GM12878 (cell line): Measurements from ENCODE around the gene CKAP2. TPM values are rescaled to one million over a fixed set of nuclear protein-coding genes. Genes with fewer than 3 reads are reported as not detected.

Source experiments
- ATF3 ChIP-seq: IDR thresholded peaks from 2 replicates; pipeline ENCODE4 v1.6.1; 2011; ENCODE audit warnings: low read depth, mild to moderate bottlenecking, low read length, moderate library complexity, borderline replicate concordance; ENCODE audit errors: extremely low read depth
- BCL3 ChIP-seq: IDR thresholded peaks from 2 replicates; pipeline ENCODE4 v1.6.1; 2011; ENCODE audit warnings: borderline replicate concordance, low read depth, mild to moderate bottlenecking, moderate library complexity, low read length; ENCODE audit not compliant: insufficient read depth, poor library complexity, severe bottlenecking
- CBX5 ChIP-seq: sonication (generic); IDR thresholded peaks from 2 replicates; pipeline ENCODE4 v1.6.1; 2016; ENCODE audit warnings: low read depth, moderate library complexity, mild to moderate bottlenecking, inconsistent platforms
- CHD2 ChIP-seq: IDR thresholded peaks from 2 replicates; pipeline ENCODE4 v1.6.1; 2011; ENCODE audit warnings: low read depth, low read length, improper control_type of control experiment, borderline replicate concordance
- DPF2 ChIP-seq: fragments of 450-650 bp; IDR thresholded peaks from 2 replicates; pipeline ENCODE4 v1.6.1; 2017; ENCODE audit warnings: mild to moderate bottlenecking
- E4F1 ChIP-seq: fragments of 450-650 bp; IDR thresholded peaks from 2 replicates; pipeline ENCODE4 v1.6.1; 2018; ENCODE audit warnings: borderline replicate concordance, mild to moderate bottlenecking; ENCODE audit not compliant: partially characterized antibody
- EZH2 ChIP-seq: IDR thresholded peaks from 2 replicates; pipeline ENCODE4 v1.6.1; 2012; ENCODE audit warnings: low read depth, mild to moderate bottlenecking, control low read depth, inconsistent platforms, low read length, borderline replicate concordance; ENCODE audit not compliant: control insufficient read depth
- FOS ChIP-seq: IDR thresholded peaks from 3 replicates; pipeline ENCODE4 v1.6.1; 2011; ENCODE audit warnings: borderline replicate concordance; ENCODE audit not compliant: insufficient read length; ENCODE audit errors: extremely low read depth
- FOXK2 ChIP-seq: fragments of 450-650 bp; IDR thresholded peaks from 2 replicates; pipeline ENCODE4 v1.6.1; 2017; ENCODE audit warnings: mild to moderate bottlenecking, moderate library complexity
- HDAC6 ChIP-seq: fragments of 200-600 bp; sonication (generic); IDR thresholded peaks from one replicate; pipeline ENCODE4 v1.8.0; 2017; ENCODE audit warnings: antibody characterized with exemption; ENCODE audit not compliant: unreplicated experiment
- KAT2A ChIP-seq: conservative IDR thresholded peaks from 2 replicates; pipeline ENCODE4 v1.6.1; 2011; ENCODE audit warnings: low read depth, low read length; ENCODE audit not compliant: control insufficient read depth
- PAX5 ChIP-seq: IDR thresholded peaks from 2 replicates; pipeline ENCODE4 v1.6.1; 2011; ENCODE audit warnings: low read depth, low read length, borderline replicate concordance
- PBX3 ChIP-seq: IDR thresholded peaks from 2 replicates; pipeline ENCODE4 v1.6.1; 2011; ENCODE audit warnings: mild to moderate bottlenecking, low read depth, low read length, moderate library complexity; ENCODE audit not compliant: insufficient replicate concordance
- PRDM15 ChIP-seq: fragments of 450-650 bp; formaldehyde crosslinking; IDR thresholded peaks from 2 replicates; pipeline ENCODE4 v1.4.0; 2020; ENCODE audit warnings: mild to moderate bottlenecking, moderate library complexity
- RBBP5 ChIP-seq: fragments of 200-600 bp; sonication (generic); conservative IDR thresholded peaks from 2 replicates; pipeline ENCODE4 v1.6.1; 2016
- RCOR1 ChIP-seq: conservative IDR thresholded peaks from 2 replicates; pipeline ENCODE4 v1.6.1; 2012; ENCODE audit warnings: low read depth, low read length, improper control_type of control experiment
- SREBF1 ChIP-seq: IDR thresholded peaks from 2 replicates; pipeline ENCODE4 v1.6.1; 2012; ENCODE audit warnings: mild to moderate bottlenecking, low read length
- STAT3 ChIP-seq: IDR thresholded peaks from 2 replicates; pipeline ENCODE4 v1.6.1; 2011; ENCODE audit warnings: low read depth, low read length, improper control_type of control experiment
- SUPT20H ChIP-seq: IDR thresholded peaks from 2 replicates; pipeline ENCODE4 v1.6.1; 2011; ENCODE audit warnings: low read depth, mild to moderate bottlenecking, low read length, moderate library complexity, borderline replicate concordance; ENCODE audit not compliant: control insufficient read depth
- USF1 ChIP-seq: IDR thresholded peaks from 2 replicates; pipeline ENCODE4 v1.6.1; 2011; ENCODE audit warnings: borderline replicate concordance, low read depth, mild to moderate bottlenecking, moderate library complexity, mixed read lengths, low read length; ENCODE audit not compliant: insufficient read depth; ENCODE audit errors: extremely low read length
- polyA plus RNA-seq, 11 experiments: library from polyadenylated mRNA; depleted of rRNA in 4 of 11; unstranded in 6 of 11; stranded (reverse) in 5 of 11; fragments of >200 nt; fragmentation: Nextera tagmentation in 4 of 11; fragmentation: Illumina TruSeq in 1 of 11; extraction: Ambion mirVana in 4 of 11; extraction: Trizol in 1 of 11; gene quantifications; 1 replicate in 1 of 11; 2 replicates in 10 of 11; pipeline versions ENCODE4 v1.2.1 to v1.2.3, GENCODE V29; 2011 to 2016; ENCODE audit warnings: inconsistent platforms in 2 of 11, missing spikeins in 2 of 11, low read depth in 1 of 11
- total RNA-seq, 4 experiments: library from RNA; depleted of rRNA in 3 of 4; stranded (reverse); fragments of >200 nt in 3 of 4; fragmentation: Illumina TruSeq in 1 of 4; extraction: Trizol in 1 of 4; gene quantifications; 2 replicates each; pipeline versions ENCODE4 v1.2.1 to v1.2.3, GENCODE V29; 2013 to 2021

CKAP2 gene
- total and polyA plus RNA-seq, 10 of the 15 experiments (the other 5 are each of a cell fraction or from before 2014, with no cell fraction given), result 20.9 to 62.3 (median 37.5) TPM

GRCh38 chr13:52454459-52454819, 839 bp upstream of the CKAP2 start (continued):
- TF ChIP-seq CBX5 (no peak), ATF3 (no peak), RBBP5 (no peak), E4F1 (no peak), FOXK2 (no peak), BCL3 (peak; percentile 19), PAX5 (no peak), SUPT20H (no peak), STAT3 (no peak), KAT2A (no peak), RCOR1 (no peak; the same call in 1 of the 2 replicates), EZH2 (no peak), SREBF1 (no peak), USF1 (no peak), CHD2 (peak; percentile 44; the same call in 1 of the 2 replicates), DPF2 (0 out of 2 replicates have a peak, but pooled peaks have one; percentile 64), PRDM15 (CRISPR knock-in tag) (no peak), HDAC6 (no peak), PBX3 (peak; percentile 76), FOS (no peak)
